Astrocyte (in vitro differentiated cells and primary cell): ENCODE measurements around the gene CHST10. TPM values are rescaled to one million over a fixed set of nuclear protein-coding genes. Genes with fewer than 3 reads are reported as not detected.

Source experiments
- DNase-seq: peaks from one replicate; pipeline ENCODE4 v3.0.0-alpha.2; 2010; ENCODE audit warnings: low read depth
- FAIRE-seq: peaks from 2 replicates; lab custom pipeline; 2011; peaks lifted over from hg19 to GRCh38; lab: Jason Lieb, UNC
- H2AFZ ChIP-seq: 2 replicates; pipeline ENCODE4 v1.6.0; 2012; ENCODE audit warnings: low read depth, low read length, inconsistent platforms
- H3K27ac ChIP-seq: 2 replicates; pipeline ENCODE4 v1.5.1; 2011; ENCODE audit warnings: low read depth, low read length, inconsistent platforms
- H3K27me3 ChIP-seq: 2 replicates; pipeline ENCODE4 v1.6.0; 2011; ENCODE audit warnings: low read length, inconsistent platforms; ENCODE audit not compliant: insufficient read depth
- H3K36me3 ChIP-seq: 2 replicates; pipeline ENCODE4 v1.5.1; 2011; ENCODE audit warnings: low read length, inconsistent platforms; ENCODE audit not compliant: insufficient read depth
- H3K4me1 ChIP-seq: 2 replicates; pipeline ENCODE4 v1.5.1; 2011; ENCODE audit warnings: low read length, inconsistent platforms; ENCODE audit not compliant: insufficient read depth
- H3K4me2 ChIP-seq: 2 replicates; pipeline ENCODE4 v1.6.0; 2012; ENCODE audit warnings: low read length, inconsistent platforms
- H3K4me3 ChIP-seq: 2 replicates; pipeline ENCODE4 v1.5.1; 2011; ENCODE audit warnings: low read depth, mild to moderate bottlenecking, low read length, inconsistent platforms; ENCODE audit not compliant: insufficient read depth
- H3K79me2 ChIP-seq: 2 replicates; pipeline ENCODE4 v1.6.0; 2012; ENCODE audit warnings: mild to moderate bottlenecking, low read length, inconsistent platforms; ENCODE audit not compliant: insufficient read depth
- H3K9ac ChIP-seq: 2 replicates; pipeline ENCODE4 v1.6.0; 2012; ENCODE audit warnings: mild to moderate bottlenecking, low read length, inconsistent platforms
- H3K9me3 ChIP-seq: 2 replicates; pipeline ENCODE4 v1.5.1; 2012; ENCODE audit warnings: low read depth, mild to moderate bottlenecking, low read length, inconsistent platforms; ENCODE audit not compliant: insufficient read depth
- H4K20me1 ChIP-seq: 2 replicates; pipeline ENCODE4 v1.6.0; 2012; ENCODE audit warnings: low read length, inconsistent platforms; ENCODE audit not compliant: insufficient read depth
- H3K27ac Mint-ChIP-seq: one replicate; pipeline ENCODE4 v1.8.0; 2021; ENCODE audit warnings: mild to moderate bottlenecking, mixed read lengths; ENCODE audit not compliant: unreplicated experiment
- H3K27me3 Mint-ChIP-seq: one replicate; pipeline ENCODE4 v1.8.0; 2021; ENCODE audit warnings: low read depth, mixed read lengths; ENCODE audit not compliant: unreplicated experiment
- H3K36me3 Mint-ChIP-seq: one replicate; pipeline ENCODE4 v1.8.0; 2021; ENCODE audit warnings: low read depth, mixed read lengths; ENCODE audit not compliant: unreplicated experiment
- H3K4me1 Mint-ChIP-seq: one replicate; pipeline ENCODE4 v1.8.0; 2021; ENCODE audit warnings: low read depth, mixed read lengths; ENCODE audit not compliant: unreplicated experiment
- H3K4me3 Mint-ChIP-seq: one replicate; pipeline ENCODE4 v1.8.0; 2021; ENCODE audit warnings: mild to moderate bottlenecking, moderate library complexity, mixed read lengths; ENCODE audit not compliant: unreplicated experiment
- H3K9me3 Mint-ChIP-seq: one replicate; pipeline ENCODE4 v1.8.0; 2021; ENCODE audit warnings: mild to moderate bottlenecking, mixed read lengths; ENCODE audit not compliant: unreplicated experiment
- CTCF ChIP-seq: IDR thresholded peaks from 2 replicates; pipeline ENCODE4 v1.5.1; 2011; ENCODE audit warnings: low read depth, mild to moderate bottlenecking, inconsistent platforms, low read length, moderate library complexity; ENCODE audit not compliant: insufficient read depth
- EZH2 ChIP-seq: IDR thresholded peaks from 2 replicates; pipeline ENCODE4 v1.6.1; 2012; ENCODE audit warnings: mild to moderate bottlenecking, low read length, inconsistent platforms; ENCODE audit not compliant: insufficient read depth
- total RNA-seq: library from RNA; stranded (reverse); gene quantifications from 2 replicates; pipeline ENCODE4 v1.2.1, GENCODE V29; 2021

Gene CHST10
- total RNA-seq, 1 donor from 2014 or later: 12.7 TPM

GRCh38 chr2:100413571-100413970 is 3.9 kb downstream of the CHST10 start:
- Mint-ChIP-seq H3K4me1 (no peaks in the 10 kb centered on the region), H3K36me3 (peaks cover 6% of the 10 kb centered on the region), H3K27ac (no peak overlapping the region), H3K4me3 (no peak overlapping the region), H3K27me3 (peaks cover 2% of the 10 kb centered on the region), H3K9me3 (no peaks in the 10 kb centered on the region)
- Histone ChIP-seq H3K4me3 (no peak overlapping the region), H4K20me1 (peaks cover 42% of the 10 kb centered on the region), H3K36me3 (peaks cover 4% of the 10 kb centered on the region), H3K27me3 (no peaks in the 10 kb centered on the region), H3K4me1 (no peaks in the 10 kb centered on the region), H2AFZ (no peak overlapping the region), H3K79me2 (peaks cover 37% of the 10 kb centered on the region), H3K9me3 (no peaks in the 10 kb centered on the region), H3K4me2 (no peak overlapping the region), H3K27ac (no peak overlapping the region), H3K9ac (no peak overlapping the region)
- FAIRE-seq (no peak), DNase-seq (no peak)
- no peak for TF ChIP-seq CTCF
- TF ChIP-seq EZH2: no peak

- no peak overlapping the region for H3K4me3 ChIP-seq
- H3K27me3 ChIP-seq: no peaks in the 10 kb centered on the region
- DNase-seq (no peak), FAIRE-seq (no peak)
- H3K9ac ChIP-seq: no peak overlapping the region
- H3K9me3 Mint-ChIP-seq: no peaks in the 10 kb centered on the region
- no peaks in the 10 kb centered on the region for H3K4me1 ChIP-seq
- H3K4me2 ChIP-seq: no peak overlapping the region
- no peaks in the 10 kb centered on the region for H3K9me3 ChIP-seq
- H3K27ac ChIP-seq: no peak overlapping the region
- no peak overlapping the region for H3K4me3 Mint-ChIP-seq
- H2AFZ ChIP-seq: no peak overlapping the region
- peaks cover 4% of the 10 kb centered on the region for H3K36me3 ChIP-seq
- no peak overlapping the region for H3K27ac Mint-ChIP-seq
- peaks cover 6% of the 10 kb centered on the region for H3K36me3 Mint-ChIP-seq
- H4K20me1 ChIP-seq: peaks cover 42% of the 10 kb centered on the region
- H3K79me2 ChIP-seq: peaks cover 40% of the 10 kb centered on the region
- TF ChIP-seq EZH2 (no peak), CTCF (no peak)
- no peaks in the 10 kb centered on the region for H3K4me1 Mint-ChIP-seq
- H3K27me3 Mint-ChIP-seq: peaks cover 2% of the 10 kb centered on the region
Observed at GRCh38 chr2:100412881-100413321, 4.6 kb downstream of the CHST10 start.

GRCh38 chr2:100412466-100412865 is 5.0 kb downstream of the CHST10 start:
- Histone ChIP-seq H3K9me3 (no peaks in the 10 kb centered on the region), H3K79me2 (peaks cover 40% of the 10 kb centered on the region), H3K4me3 (no peak overlapping the region), H3K4me2 (no peak overlapping the region), H3K4me1 (no peaks in the 10 kb centered on the region), H2AFZ (no peak overlapping the region), H3K27ac (no peak overlapping the region), H3K27me3 (no peaks in the 10 kb centered on the region), H4K20me1 (peaks cover 43% of the 10 kb centered on the region), H3K36me3 (peaks cover 4% of the 10 kb centered on the region), H3K9ac (no peak overlapping the region)
- FAIRE-seq (no peak), DNase-seq (no peak)
- TF ChIP-seq EZH2: no peak
- no peak for TF ChIP-seq CTCF
- H3K36me3 Mint-ChIP-seq: peaks cover 6% of the 10 kb centered on the region
- no peaks in the 10 kb centered on the region for H3K4me1 Mint-ChIP-seq
- no peak overlapping the region for H3K27ac Mint-ChIP-seq
- peaks cover 2% of the 10 kb centered on the region for H3K27me3 Mint-ChIP-seq
- no peak overlapping the region for H3K4me3 Mint-ChIP-seq
- no peaks in the 10 kb centered on the region for H3K9me3 Mint-ChIP-seq
